GM18870 (cell line): Measurements from ENCODE around the gene TSPYL2.

Experiments
- ATAC-seq: cut with Tn5 transposase; IDR thresholded peaks from one replicate; pipeline ENCODE4 v1.9.1; 2021; ENCODE audit warnings: moderate library complexity; ENCODE audit not compliant: unreplicated experiment

Gene TSPYL2

GRCh38 chrX:53116101-53116500, 33.9 kb downstream of the TSPYL2 start:
- no peak for ATAC-seq

GRCh38 chrX:53122013-53122412, 39.8 kb downstream of the TSPYL2 start:
- ATAC-seq: no peak

- no peak for ATAC-seq
Observed at GRCh38 chrX:53125506-53125905, 43.3 kb downstream of the TSPYL2 start.

GRCh38 chrX:53126377-53126776, 44.2 kb downstream of the TSPYL2 start:
- ATAC-seq: no peak

GRCh38 chrX:53128097-53128749, 46.1 kb downstream of the TSPYL2 start:
- ATAC-seq: no peak

- no peak for ATAC-seq
Observed at GRCh38 chrX:53133400-53133799, 51.2 kb downstream of the TSPYL2 start.

- no peak for ATAC-seq
Observed at GRCh38 chrX:53135581-53135980, 53.4 kb downstream of the TSPYL2 start.
